ENCODE results near the gene EIF3D.

EIF3D gene

GRCh38 chr22:36548606-36549005, 19.6 kb upstream of the EIF3D start:
- no peak for TF ChIP-seq EZH2phosphoT487 (IDR thresholded peaks at IDR 0.05; ENCODE audit: low read length)
- TF ChIP-seq, protein P1, sequence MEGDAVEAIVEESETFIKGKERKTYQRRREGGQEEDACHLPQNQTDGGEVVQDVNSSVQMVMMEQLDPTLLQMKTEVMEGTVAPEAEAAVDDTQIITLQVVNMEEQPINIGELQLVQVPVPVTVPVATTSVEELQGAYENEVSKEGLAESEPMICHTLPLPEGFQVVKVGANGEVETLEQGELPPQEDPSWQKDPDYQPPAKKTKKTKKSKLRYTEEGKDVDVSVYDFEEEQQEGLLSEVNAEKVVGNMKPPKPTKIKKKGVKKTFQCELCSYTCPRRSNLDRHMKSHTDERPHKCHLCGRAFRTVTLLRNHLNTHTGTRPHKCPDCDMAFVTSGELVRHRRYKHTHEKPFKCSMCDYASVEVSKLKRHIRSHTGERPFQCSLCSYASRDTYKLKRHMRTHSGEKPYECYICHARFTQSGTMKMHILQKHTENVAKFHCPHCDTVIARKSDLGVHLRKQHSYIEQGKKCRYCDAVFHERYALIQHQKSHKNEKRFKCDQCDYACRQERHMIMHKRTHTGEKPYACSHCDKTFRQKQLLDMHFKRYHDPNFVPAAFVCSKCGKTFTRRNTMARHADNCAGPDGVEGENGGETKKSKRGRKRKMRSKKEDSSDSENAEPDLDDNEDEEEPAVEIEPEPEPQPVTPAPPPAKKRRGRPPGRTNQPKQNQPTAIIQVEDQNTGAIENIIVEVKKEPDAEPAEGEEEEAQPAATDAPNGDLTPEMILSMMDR (IDR thresholded peaks at IDR 0.05; ENCODE audit: low read length): no peak
- no peak for TF ChIP-seq EZH2 (optimal IDR thresholded peaks at IDR 0.05; ENCODE audit: low read depth, low read length)
- Histone ChIP-seq H2AFZ (ENCODE audit: low read length) (no peak overlapping the region), H3K4me2 (ENCODE audit: low read depth, low read length) (no peak overlapping the region), H3K4me1 (ENCODE audit: low read length) (no peaks in the 10 kb centered on the region), H3K9me3 (replicated peaks; ENCODE audit: insufficient read depth, low read length) (no peaks in the 10 kb centered on the region), H3K27ac (ENCODE audit: low read length) (no peak overlapping the region), H3K4me3 (ENCODE audit: low read length) (no peak overlapping the region), H3K9ac (ENCODE audit: low read length) (no peak overlapping the region), H3F3A (ENCODE audit: insufficient read depth, low read length) (no peaks in the 10 kb centered on the region), H3K9me2 (replicated peaks; ENCODE audit: insufficient read depth, low read length) (no peaks in the 10 kb centered on the region), H3K79me2 (ENCODE audit: low read length) (no peaks in the 10 kb centered on the region), H3K36me3 (replicated peaks; ENCODE audit: insufficient read depth, low read length) (no peaks in the 10 kb centered on the region), H4K20me1 (ENCODE audit: insufficient read depth, low read length) (no peaks in the 10 kb centered on the region), H3K27me3 (replicated peaks; ENCODE audit: insufficient read depth, low read length) (peaks cover 70% of the 10 kb centered on the region)
- no peak for DNase-seq

- Histone ChIP-seq H3K27ac (ENCODE audit: low read length) (no peak overlapping the region), H2AFZ (ENCODE audit: low read length) (no peak overlapping the region), H3K4me3 (ENCODE audit: low read length) (no peak overlapping the region), H4K20me1 (ENCODE audit: insufficient read depth, low read length) (no peaks in the 10 kb centered on the region), H3K9me2 (replicated peaks; ENCODE audit: insufficient read depth, low read length) (no peaks in the 10 kb centered on the region), H3K36me3 (replicated peaks; ENCODE audit: insufficient read depth, low read length) (no peaks in the 10 kb centered on the region), H3K27me3 (replicated peaks; ENCODE audit: insufficient read depth, low read length) (peaks cover 56% of the 10 kb centered on the region), H3K4me1 (ENCODE audit: low read length) (no peaks in the 10 kb centered on the region), H3K4me2 (ENCODE audit: low read depth, low read length) (no peak overlapping the region), H3K9ac (ENCODE audit: low read length) (no peak overlapping the region), H3K9me3 (replicated peaks; ENCODE audit: insufficient read depth, low read length) (no peaks in the 10 kb centered on the region), H3F3A (ENCODE audit: insufficient read depth, low read length) (no peaks in the 10 kb centered on the region), H3K79me2 (ENCODE audit: low read length) (no peaks in the 10 kb centered on the region)
- no peak for TF ChIP-seq EZH2phosphoT487 (IDR thresholded peaks at IDR 0.05; ENCODE audit: low read length)
- TF ChIP-seq, protein P1 (IDR thresholded peaks at IDR 0.05; ENCODE audit: low read length): no peak
- no peak for TF ChIP-seq EZH2 (optimal IDR thresholded peaks at IDR 0.05; ENCODE audit: low read depth, low read length)
- DNase-seq: no peak
Observed at GRCh38 chr22:36546932-36547331, 18.0 kb upstream of the EIF3D start.

DNA sequence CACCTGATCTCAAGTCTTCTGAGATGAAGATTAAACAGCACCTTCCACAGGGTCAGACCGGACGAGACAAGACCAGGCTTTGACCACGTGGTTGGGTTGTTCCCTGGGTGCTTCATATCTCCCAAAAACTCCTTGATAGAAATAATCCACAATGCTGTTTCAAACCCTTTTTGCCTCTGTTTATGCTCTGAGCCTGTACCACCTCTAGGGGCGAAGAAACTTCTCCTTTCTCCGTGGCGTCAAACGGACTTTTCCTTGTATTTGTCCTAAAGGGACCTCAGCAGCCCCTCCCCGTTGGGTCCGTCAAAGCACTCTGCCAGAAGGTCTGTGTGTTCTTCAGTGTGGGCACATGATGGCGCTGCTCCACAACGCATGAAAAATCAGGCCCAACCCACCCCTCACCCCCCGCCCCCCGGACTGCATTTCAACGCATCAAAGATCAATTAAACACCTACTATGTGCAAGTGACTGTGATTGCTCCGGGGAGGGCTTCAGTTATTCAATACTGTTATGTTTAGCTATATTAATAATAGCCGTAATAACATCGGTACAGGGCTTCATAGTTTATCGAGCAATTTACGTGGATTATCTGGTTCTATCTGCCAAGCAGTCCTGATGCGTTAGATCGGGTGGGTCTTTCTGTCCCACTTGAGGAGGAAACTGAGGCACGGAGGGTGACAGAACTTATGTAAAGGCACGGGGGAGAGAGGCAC, 17.3 kb upstream of the EIF3D start:
- Histone ChIP-seq H3K9me3 (replicated peaks; ENCODE audit: insufficient read depth, low read length) (no peaks in the 10 kb centered on the region), H3K9me2 (replicated peaks; ENCODE audit: insufficient read depth, low read length) (no peaks in the 10 kb centered on the region), H3K4me1 (ENCODE audit: low read length) (no peaks in the 10 kb centered on the region), H3K79me2 (ENCODE audit: low read length) (no peaks in the 10 kb centered on the region), H3F3A (ENCODE audit: insufficient read depth, low read length) (no peaks in the 10 kb centered on the region), H3K9ac (ENCODE audit: low read length) (no peak overlapping the region), H3K4me3 (ENCODE audit: low read length) (no peak overlapping the region), H4K20me1 (ENCODE audit: insufficient read depth, low read length) (no peaks in the 10 kb centered on the region), H3K4me2 (ENCODE audit: low read depth, low read length) (no peak overlapping the region), H2AFZ (ENCODE audit: low read length) (no peak overlapping the region), H3K27me3 (replicated peaks; ENCODE audit: insufficient read depth, low read length) (peaks cover 49% of the 10 kb centered on the region), H3K27ac (ENCODE audit: low read length) (no peak overlapping the region), H3K36me3 (replicated peaks; ENCODE audit: insufficient read depth, low read length) (no peaks in the 10 kb centered on the region)
- peak; percentile 24 for DNase-seq
- TF ChIP-seq, protein P1 (IDR thresholded peaks at IDR 0.05; ENCODE audit: low read length): peak; percentile 21
- TF ChIP-seq EZH2 (optimal IDR thresholded peaks at IDR 0.05; ENCODE audit: low read depth, low read length) (no peak), EZH2phosphoT487 (IDR thresholded peaks at IDR 0.05; ENCODE audit: low read length) (no peak)
